ENCODE measurements around the gene CLDN14.

The CLDN14 gene

DNA sequence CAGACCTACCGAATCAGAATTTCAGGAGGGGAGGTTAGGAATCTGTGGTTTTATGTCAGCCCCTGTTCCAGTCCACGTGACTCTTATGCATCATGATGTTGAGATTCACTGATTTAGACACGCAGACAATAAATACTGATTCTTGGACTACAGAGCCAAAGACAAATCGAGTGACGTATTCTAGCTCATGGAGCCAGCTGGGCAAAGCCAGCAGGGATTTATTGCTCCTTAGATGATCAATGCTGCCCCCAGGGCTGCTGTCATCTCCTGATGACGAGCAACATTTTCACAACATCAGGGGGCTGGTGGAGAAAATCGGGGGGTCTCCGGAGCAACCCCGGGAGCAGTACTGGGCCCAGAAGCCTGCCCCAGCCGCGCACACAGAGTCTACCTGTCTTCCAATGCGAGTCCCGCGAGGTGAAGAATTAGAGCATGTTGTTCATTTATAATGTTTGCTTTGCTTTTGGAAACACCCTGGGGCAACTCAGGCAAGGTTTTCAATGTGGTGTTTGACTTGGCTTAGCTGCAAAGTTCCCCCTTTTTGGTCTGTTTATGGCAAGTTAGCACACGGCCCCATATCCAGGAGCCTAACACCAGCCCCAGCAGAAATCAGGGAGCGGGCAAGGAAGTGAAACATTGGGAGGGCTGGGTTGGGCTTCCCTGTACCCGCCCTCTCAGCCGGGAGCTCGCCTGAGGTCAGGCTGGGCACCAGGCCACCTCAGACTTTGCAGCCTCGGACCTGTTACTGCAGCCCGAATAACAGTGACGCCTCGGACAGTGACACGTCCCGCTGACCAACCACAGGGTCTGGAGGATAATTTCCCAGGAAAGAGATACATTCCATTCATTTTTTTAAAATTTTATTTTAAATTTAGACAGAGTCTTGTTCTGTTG lies 19.9 kb upstream of the CLDN14 start:
- Histone ChIP-seq H3K4ac (ENCODE audit: low read depth, low read length) (no peak overlapping the region), H4K8ac (ENCODE audit: low read depth, low read length) (no peak overlapping the region), H3K18ac (ENCODE audit: low read length) (no peak overlapping the region), H3K27ac (ENCODE audit: low read depth, low read length) (no peak overlapping the region), H3K56ac (ENCODE audit: low read length) (no peak overlapping the region), H3K36me3 (ENCODE audit: control insufficient read depth, insufficient read depth, low read length) (no peaks in the 10 kb centered on the region), H3K4me2 (ENCODE audit: low read length) (no peak overlapping the region), H2BK5ac (ENCODE audit: low read length) (no peak overlapping the region), H3K4me3 (ENCODE audit: low read length) (no peak overlapping the region), H2BK15ac (replicated peaks; ENCODE audit: low read depth) (no peak overlapping the region), H3K9ac (ENCODE audit: low read length) (no peak overlapping the region), H4K5ac (ENCODE audit: low read length) (no peak overlapping the region), H3K27me3 (ENCODE audit: insufficient read depth, low read length, poor library complexity) (no peaks in the 10 kb centered on the region), H2AK5ac (ENCODE audit: low read length) (no peak overlapping the region), H3K4me1 (ENCODE audit: control insufficient read depth, low read depth, low read length) (no peaks in the 10 kb centered on the region), H3K79me2 (ENCODE audit: control insufficient read depth, insufficient read depth, low read length) (no peaks in the 10 kb centered on the region), H3K23ac (ENCODE audit: low read length) (no peak overlapping the region), H3K79me1 (ENCODE audit: low read length) (no peaks in the 10 kb centered on the region), H2BK120ac (ENCODE audit: low read depth, low read length) (no peak overlapping the region)
- DNase-seq, result no peak
- no CpG with 5 or more reads among the region's 25 CpGs for WGBS (ENCODE audit: extremely low coverage, insufficient coverage, low lambda C conversion rate)

- Histone ChIP-seq H2BK15ac (replicated peaks; ENCODE audit: low read depth) (no peak overlapping the region), H3K4me3 (ENCODE audit: low read length) (no peak overlapping the region), H3K4ac (ENCODE audit: low read depth, low read length) (no peak overlapping the region), H3K56ac (ENCODE audit: low read length) (no peak overlapping the region), H4K8ac (ENCODE audit: low read depth, low read length) (no peak overlapping the region), H4K5ac (ENCODE audit: low read length) (no peak overlapping the region), H2AK5ac (ENCODE audit: low read length) (no peak overlapping the region), H3K4me2 (ENCODE audit: low read length) (no peak overlapping the region), H3K4me1 (ENCODE audit: control insufficient read depth, low read depth, low read length) (no peaks in the 10 kb centered on the region), H2BK120ac (ENCODE audit: low read depth, low read length) (no peak overlapping the region), H3K9ac (ENCODE audit: low read length) (no peak overlapping the region), H3K79me2 (ENCODE audit: control insufficient read depth, insufficient read depth, low read length) (no peaks in the 10 kb centered on the region), H3K18ac (ENCODE audit: low read length) (no peak overlapping the region), H3K27me3 (ENCODE audit: insufficient read depth, low read length, poor library complexity) (no peaks in the 10 kb centered on the region), H3K23ac (ENCODE audit: low read length) (no peak overlapping the region), H3K36me3 (ENCODE audit: control insufficient read depth, insufficient read depth, low read length) (no peaks in the 10 kb centered on the region), H3K79me1 (ENCODE audit: low read length) (no peaks in the 10 kb centered on the region), H3K27ac (ENCODE audit: low read depth, low read length) (no peak overlapping the region), H2BK5ac (ENCODE audit: low read length) (no peak overlapping the region)
- no peak for DNase-seq
- no CpG with 5 or more reads among the region's 8 CpGs for WGBS (ENCODE audit: extremely low coverage, insufficient coverage, low lambda C conversion rate)
Measured at GRCh38 chr21:36494557-36494956, 14.6 kb upstream of the CLDN14 start.

DNA sequence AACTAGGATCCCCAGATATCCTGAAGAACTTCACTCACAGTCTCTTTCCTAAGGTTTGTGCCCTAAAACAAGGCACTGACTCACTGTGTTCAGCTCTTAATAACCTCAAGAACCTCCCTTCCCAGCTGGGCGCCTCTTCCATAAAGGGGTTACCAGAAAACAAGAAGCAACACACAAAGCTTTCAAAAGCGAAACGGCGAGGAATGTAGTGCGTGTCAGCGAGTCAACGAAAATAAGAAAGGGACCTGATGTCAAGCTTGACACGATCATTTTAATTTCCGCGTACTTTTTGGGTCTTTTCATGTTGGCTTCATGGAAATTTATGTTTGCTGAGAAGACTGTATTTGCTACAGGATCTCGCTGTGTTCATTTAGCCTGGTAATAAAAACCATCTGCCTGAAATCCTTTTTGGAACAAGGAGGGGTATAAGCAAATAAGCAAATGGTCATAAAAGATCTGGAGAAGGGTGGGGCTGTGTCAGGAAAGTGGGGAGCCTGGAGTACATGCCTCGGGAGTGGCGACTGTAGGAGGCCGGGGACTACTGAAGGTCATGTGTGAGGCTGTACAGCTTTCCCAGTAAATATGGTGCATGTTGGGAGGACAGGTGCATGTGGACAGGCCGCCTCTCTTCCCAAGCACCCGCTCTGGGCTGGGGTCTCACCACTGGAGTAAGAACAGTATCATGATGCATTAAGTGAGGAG lies 11.4 kb upstream of the CLDN14 start:
- no peak overlapping the region for H3K18ac ChIP-seq (ENCODE audit: low read length)
- WGBS (ENCODE audit: extremely low coverage, insufficient coverage, low lambda C conversion rate), result no CpG with 5 or more reads among the region's 16 CpGs
- H2BK5ac ChIP-seq (ENCODE audit: low read length), result no peak overlapping the region
- H2BK120ac ChIP-seq (ENCODE audit: low read depth, low read length), result no peak overlapping the region
- H3K4me2 ChIP-seq (ENCODE audit: low read length), result no peak overlapping the region
- no peak overlapping the region for H4K5ac ChIP-seq (ENCODE audit: low read length)
- H3K4ac ChIP-seq (ENCODE audit: low read depth, low read length), result no peak overlapping the region
- no peaks in the 10 kb centered on the region for H3K4me1 ChIP-seq (ENCODE audit: control insufficient read depth, low read depth, low read length)
- no peak overlapping the region for H2BK15ac ChIP-seq (replicated peaks; ENCODE audit: low read depth)
- no peaks in the 10 kb centered on the region for H3K27me3 ChIP-seq (ENCODE audit: insufficient read depth, low read length, poor library complexity)
- H3K36me3 ChIP-seq (ENCODE audit: control insufficient read depth, insufficient read depth, low read length), result no peaks in the 10 kb centered on the region
- H3K9ac ChIP-seq (ENCODE audit: low read length), result no peak overlapping the region
- H3K56ac ChIP-seq (ENCODE audit: low read length), result no peak overlapping the region
- no peak overlapping the region for H4K8ac ChIP-seq (ENCODE audit: low read depth, low read length)
- H3K23ac ChIP-seq (ENCODE audit: low read length), result no peak overlapping the region
- no peak for DNase-seq
- no peaks in the 10 kb centered on the region for H3K79me1 ChIP-seq (ENCODE audit: low read length)
- H2AK5ac ChIP-seq (ENCODE audit: low read length), result no peak overlapping the region
- H3K27ac ChIP-seq (ENCODE audit: low read depth, low read length), result no peak overlapping the region
- no peaks in the 10 kb centered on the region for H3K79me2 ChIP-seq (ENCODE audit: control insufficient read depth, insufficient read depth, low read length)
- no peak overlapping the region for H3K4me3 ChIP-seq (ENCODE audit: low read length)

DNA sequence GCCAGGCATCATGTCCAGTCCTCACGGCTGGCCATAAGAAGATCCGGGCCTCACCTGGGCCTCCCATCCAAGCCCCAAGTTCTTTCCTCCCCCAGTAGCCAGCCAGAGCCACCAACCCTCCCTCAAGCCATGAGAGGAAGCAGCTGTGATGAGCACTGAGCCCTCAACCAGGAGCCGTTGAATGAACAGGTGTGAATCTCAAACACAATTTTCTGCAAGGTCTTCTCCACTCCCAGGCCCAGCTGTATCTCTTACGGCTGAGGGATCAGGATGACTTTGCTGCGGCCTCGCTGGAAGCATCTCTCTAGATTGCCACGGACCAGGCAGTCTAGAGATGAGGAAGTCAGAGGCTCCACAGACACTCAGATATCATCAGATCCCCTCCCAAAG lies 9.8 kb upstream of the CLDN14 start:
- Histone ChIP-seq H3K79me1 (ENCODE audit: low read length) (no peaks in the 10 kb centered on the region), H2BK5ac (ENCODE audit: low read length) (no peak overlapping the region), H3K9ac (ENCODE audit: low read length) (no peak overlapping the region), H3K4me2 (ENCODE audit: low read length) (no peak overlapping the region), H3K4me1 (ENCODE audit: control insufficient read depth, low read depth, low read length) (no peaks in the 10 kb centered on the region), H2AK5ac (ENCODE audit: low read length) (no peak overlapping the region), H3K4ac (ENCODE audit: low read depth, low read length) (no peak overlapping the region), H4K5ac (ENCODE audit: low read length) (no peak overlapping the region), H3K27ac (ENCODE audit: low read depth, low read length) (no peak overlapping the region), H3K4me3 (ENCODE audit: low read length) (no peak overlapping the region), H3K79me2 (ENCODE audit: control insufficient read depth, insufficient read depth, low read length) (no peaks in the 10 kb centered on the region), H2BK120ac (ENCODE audit: low read depth, low read length) (no peak overlapping the region), H4K8ac (ENCODE audit: low read depth, low read length) (no peak overlapping the region), H3K56ac (ENCODE audit: low read length) (no peak overlapping the region), H2BK15ac (replicated peaks; ENCODE audit: low read depth) (no peak overlapping the region), H3K18ac (ENCODE audit: low read length) (no peak overlapping the region), H3K36me3 (ENCODE audit: control insufficient read depth, insufficient read depth, low read length) (no peaks in the 10 kb centered on the region), H3K23ac (ENCODE audit: low read length) (no peak overlapping the region), H3K27me3 (ENCODE audit: insufficient read depth, low read length, poor library complexity) (no peaks in the 10 kb centered on the region)
- no CpG with 5 or more reads among the region's 7 CpGs for WGBS (ENCODE audit: extremely low coverage, insufficient coverage, low lambda C conversion rate)
- DNase-seq, result no peak

- H3K18ac ChIP-seq (ENCODE audit: low read length), result no peak overlapping the region
- no peak overlapping the region for H3K56ac ChIP-seq (ENCODE audit: low read length)
- no peaks in the 10 kb centered on the region for H3K4me1 ChIP-seq (ENCODE audit: control insufficient read depth, low read depth, low read length)
- H3K9ac ChIP-seq (ENCODE audit: low read length), result no peak overlapping the region
- H2BK15ac ChIP-seq (replicated peaks; ENCODE audit: low read depth), result no peak overlapping the region
- no peak overlapping the region for H3K27ac ChIP-seq (ENCODE audit: low read depth, low read length)
- H3K23ac ChIP-seq (ENCODE audit: low read length), result no peak overlapping the region
- no peak overlapping the region for H3K4me2 ChIP-seq (ENCODE audit: low read length)
- H4K8ac ChIP-seq (ENCODE audit: low read depth, low read length), result no peak overlapping the region
- no peaks in the 10 kb centered on the region for H3K36me3 ChIP-seq (ENCODE audit: control insufficient read depth, insufficient read depth, low read length)
- H3K4ac ChIP-seq (ENCODE audit: low read depth, low read length), result no peak overlapping the region
- no peaks in the 10 kb centered on the region for H3K27me3 ChIP-seq (ENCODE audit: insufficient read depth, low read length, poor library complexity)
- no peak overlapping the region for H4K5ac ChIP-seq (ENCODE audit: low read length)
- H3K79me2 ChIP-seq (ENCODE audit: control insufficient read depth, insufficient read depth, low read length), result no peaks in the 10 kb centered on the region
- no CpG with 5 or more reads among the region's 10 CpGs for WGBS (ENCODE audit: extremely low coverage, insufficient coverage, low lambda C conversion rate)
- no peaks in the 10 kb centered on the region for H3K79me1 ChIP-seq (ENCODE audit: low read length)
- no peak overlapping the region for H2AK5ac ChIP-seq (ENCODE audit: low read length)
- no peak overlapping the region for H2BK120ac ChIP-seq (ENCODE audit: low read depth, low read length)
- no peak overlapping the region for H2BK5ac ChIP-seq (ENCODE audit: low read length)
- H3K4me3 ChIP-seq (ENCODE audit: low read length), result no peak overlapping the region
- DNase-seq, result no peak
Measured at GRCh38 chr21:36489103-36489775, 9.3 kb upstream of the CLDN14 start.
